SK-N-SH treated with all-trans-retinoic acid at 6 μM for 48 hours (cell line): ENCODE results near the gene LRMDA.

ENCODE experiments used
- ATAC-seq: fragments of 200-7000 bp; cut with Tn5 transposase; 3 replicates; pipeline ENCODE4 v1.9.1; 2020; ENCODE audit warnings: mild to moderate bottlenecking, moderate library complexity
- ARNTL ChIP-seq: fragments of 450-650 bp; formaldehyde crosslinking; IDR thresholded peaks from 2 replicates; pipeline ENCODE4 v1.5.0; 2020; ENCODE audit warnings: low read depth, mild to moderate bottlenecking, moderate library complexity, borderline replicate concordance
- BACH2 ChIP-seq: fragments of 250-450 bp; sonication (Bioruptor Pico); IDR thresholded peaks from 2 replicates; pipeline ENCODE4 v1.9.0; 2021; ENCODE audit warnings: mild to moderate bottlenecking, borderline replicate concordance
- CSDC2 ChIP-seq: fragments of 250-450 bp; sonication (Bioruptor Pico); IDR thresholded peaks from 2 replicates; pipeline ENCODE4 v1.5.0; 2020; ENCODE audit warnings: mild to moderate bottlenecking, moderate library complexity
- ESRRG ChIP-seq: fragments of 250-450 bp; sonication (Bioruptor Pico); IDR thresholded peaks from 2 replicates; pipeline ENCODE4 v1.6.1; 2021; ENCODE audit warnings: mild to moderate bottlenecking
- GLIS3 ChIP-seq: fragments of 250-450 bp; sonication (Bioruptor Pico); IDR thresholded peaks from 2 replicates; pipeline ENCODE4 v1.5.0; 2020; ENCODE audit warnings: mild to moderate bottlenecking, moderate library complexity
- OSR1 ChIP-seq: fragments of 250-450 bp; sonication (Bioruptor Pico); IDR thresholded peaks from 2 replicates; pipeline ENCODE4 v1.8.0; 2022; ENCODE audit warnings: moderate library complexity, mild to moderate bottlenecking, inconsistent platforms
- PATZ1 ChIP-seq: fragments of 250-450 bp; sonication (Bioruptor Pico); IDR thresholded peaks from 2 replicates; pipeline ENCODE4 v1.8.0; 2020; ENCODE audit warnings: mild to moderate bottlenecking, moderate library complexity, borderline replicate concordance
- POU6F1 ChIP-seq: fragments of 250-450 bp; sonication (Bioruptor Pico); IDR thresholded peaks from 2 replicates; pipeline ENCODE4 v1.8.0; 2021; ENCODE audit warnings: low read depth, mild to moderate bottlenecking, moderate library complexity, borderline replicate concordance
- PPARA ChIP-seq: fragments of 250-450 bp; sonication (Bioruptor Pico); IDR thresholded peaks from 2 replicates; pipeline ENCODE4 v1.5.0; 2020; ENCODE audit warnings: mild to moderate bottlenecking, borderline replicate concordance
- RARB ChIP-seq: fragments of 250-450 bp; sonication (Bioruptor Pico); IDR thresholded peaks from 2 replicates; pipeline ENCODE4 v1.8.0; 2021; ENCODE audit warnings: mild to moderate bottlenecking, moderate library complexity
- SNAI2 ChIP-seq: fragments of 250-450 bp; sonication (Bioruptor Pico); IDR thresholded peaks from 2 replicates; pipeline ENCODE4 v1.5.0; 2020; ENCODE audit warnings: mild to moderate bottlenecking, moderate library complexity
- TCF4 ChIP-seq: fragments of 250-450 bp; sonication (Bioruptor Pico); IDR thresholded peaks from 2 replicates; pipeline ENCODE4 v1.8.0; 2021; ENCODE audit warnings: mild to moderate bottlenecking, moderate library complexity, borderline replicate concordance
- TOX ChIP-seq: fragments of 250-450 bp; sonication (Bioruptor Pico); IDR thresholded peaks from 2 replicates; pipeline ENCODE4 v1.8.0; 2021; ENCODE audit warnings: mild to moderate bottlenecking, moderate library complexity, borderline replicate concordance
- ZC3H10 ChIP-seq: fragments of 250-450 bp; sonication (Bioruptor Pico); IDR thresholded peaks from 2 replicates; pipeline ENCODE4 v1.5.1; 2021; ENCODE audit warnings: mild to moderate bottlenecking, moderate library complexity
- ZFP3 ChIP-seq: fragments of 250-450 bp; sonication (Bioruptor Pico); IDR thresholded peaks from 2 replicates; pipeline ENCODE4 v1.5.0; 2020; ENCODE audit warnings: mild to moderate bottlenecking, moderate library complexity
- ZFP30 ChIP-seq: fragments of 450-650 bp; formaldehyde crosslinking; IDR thresholded peaks from 2 replicates; pipeline ENCODE4 v1.5.0; 2022; ENCODE audit warnings: mild to moderate bottlenecking, moderate library complexity
- ZNF565 ChIP-seq: fragments of 450-650 bp; formaldehyde crosslinking; conservative IDR thresholded peaks from 2 replicates; pipeline ENCODE4 v1.5.0; 2020; ENCODE audit warnings: low read depth, mild to moderate bottlenecking, moderate library complexity
- ZNF70 ChIP-seq: fragments of 450-650 bp; formaldehyde crosslinking; IDR thresholded peaks from 2 replicates; pipeline ENCODE4 v1.5.0; 2020; ENCODE audit warnings: mild to moderate bottlenecking, moderate library complexity
- ZNF8 ChIP-seq: fragments of 450-650 bp; formaldehyde crosslinking; IDR thresholded peaks from 2 replicates; pipeline ENCODE4 v1.5.0; 2020; ENCODE audit warnings: mild to moderate bottlenecking, moderate library complexity
- TF ChIP-seq, protein P1 (sequence below): fragments of 250-450 bp; sonication (Bioruptor Pico); IDR thresholded peaks from 2 replicates; pipeline ENCODE4 v1.5.1; 2021; ENCODE audit warnings: mild to moderate bottlenecking, moderate library complexity
- TF ChIP-seq, protein P2 (sequence below): fragments of 250-450 bp; sonication (Bioruptor Pico); IDR thresholded peaks from 2 replicates; pipeline ENCODE4 v1.5.0; 2020; ENCODE audit warnings: mild to moderate bottlenecking, moderate library complexity

The LRMDA gene

GRCh38 chr10:76037531-76038155 lies 606.2 kb downstream of the LRMDA start:
- TF ChIP-seq, protein P1, sequence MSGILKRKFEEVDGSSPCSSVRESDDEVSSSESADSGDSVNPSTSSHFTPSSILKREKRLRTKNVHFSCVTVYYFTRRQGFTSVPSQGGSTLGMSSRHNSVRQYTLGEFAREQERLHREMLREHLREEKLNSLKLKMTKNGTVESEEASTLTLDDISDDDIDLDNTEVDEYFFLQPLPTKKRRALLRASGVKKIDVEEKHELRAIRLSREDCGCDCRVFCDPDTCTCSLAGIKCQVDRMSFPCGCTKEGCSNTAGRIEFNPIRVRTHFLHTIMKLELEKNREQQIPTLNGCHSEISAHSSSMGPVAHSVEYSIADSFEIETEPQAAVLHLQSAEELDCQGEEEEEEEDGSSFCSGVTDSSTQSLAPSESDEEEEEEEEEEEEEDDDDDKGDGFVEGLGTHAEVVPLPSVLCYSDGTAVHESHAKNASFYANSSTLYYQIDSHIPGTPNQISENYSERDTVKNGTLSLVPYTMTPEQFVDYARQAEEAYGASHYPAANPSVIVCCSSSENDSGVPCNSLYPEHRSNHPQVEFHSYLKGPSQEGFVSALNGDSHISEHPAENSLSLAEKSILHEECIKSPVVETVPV = no peak
- no peak for ATAC-seq

DNA sequence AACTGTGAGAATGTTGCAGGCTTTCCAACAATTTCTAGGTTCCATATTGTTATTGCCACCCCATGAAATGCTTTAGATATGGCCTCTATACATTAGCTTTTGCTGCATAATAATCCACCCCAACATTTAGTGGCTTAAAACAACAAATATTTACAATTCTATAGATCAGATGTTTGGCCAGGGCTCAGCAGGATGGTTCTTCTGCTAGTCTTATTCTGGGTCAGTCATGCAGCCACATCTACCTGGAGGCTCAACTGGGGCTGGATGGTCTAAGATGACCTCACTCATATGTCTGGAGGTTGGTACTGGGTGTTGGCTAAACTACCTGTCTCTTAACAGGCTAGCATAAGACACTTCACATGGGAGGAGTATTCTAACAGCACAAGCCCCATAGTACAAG lies 607.3 kb downstream of the LRMDA start:
- no peak for ATAC-seq
- TF ChIP-seq ARNTL (CRISPR knock-in tag) = no peak
- no peak for TF ChIP-seq ZNF8 (CRISPR knock-in tag)
- TF ChIP-seq ZC3H10 (CRISPR knock-in tag) = no peak
- TF ChIP-seq CSDC2 (CRISPR knock-in tag) = no peak
- no peak for TF ChIP-seq POU6F1 (CRISPR knock-in tag)
- TF ChIP-seq ZNF70 = no peak
- TF ChIP-seq TOX (CRISPR knock-in tag) = no peak
- TF ChIP-seq ZFP30 (CRISPR knock-in tag) = no peak
- no peak for TF ChIP-seq TCF4 (CRISPR knock-in tag)
- TF ChIP-seq PPARA (CRISPR knock-in tag) = no peak
- no peak for TF ChIP-seq PATZ1 (CRISPR knock-in tag)
- TF ChIP-seq, all 23 proteins: peak for 0

DNA sequence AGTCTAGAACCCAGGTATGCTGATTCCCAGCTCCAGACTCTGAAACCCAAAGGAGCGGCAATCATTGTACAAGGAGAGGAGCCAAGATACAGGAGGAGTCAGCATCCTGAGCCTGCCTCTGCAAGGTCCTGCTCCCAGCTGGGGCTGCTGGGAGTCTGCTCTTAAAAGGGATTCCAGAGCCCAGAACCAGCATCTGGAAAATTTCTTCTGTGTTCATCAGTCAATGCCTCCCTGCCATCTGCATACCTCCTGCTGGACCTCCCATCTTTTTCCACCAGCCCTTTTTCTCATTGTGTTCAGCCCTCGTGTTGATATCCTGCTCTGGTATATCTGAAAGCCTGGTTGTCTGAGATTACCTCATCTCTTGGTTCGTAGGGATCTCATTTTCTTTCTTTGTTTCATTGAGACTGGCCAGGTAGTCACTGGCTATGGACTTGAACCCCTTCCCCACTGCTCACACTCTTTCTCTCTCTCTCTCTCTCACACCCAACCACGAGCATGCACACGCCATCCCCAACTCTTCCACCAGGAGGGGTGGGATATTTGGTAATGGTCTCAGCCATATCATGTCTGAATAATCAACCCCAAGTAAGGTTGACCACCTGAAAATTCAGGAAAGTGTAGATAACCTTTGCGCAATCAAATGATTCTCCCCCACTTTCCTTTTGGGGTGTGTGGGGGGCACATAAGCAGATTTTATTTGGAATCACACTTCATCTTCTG lies 608.8 kb downstream of the LRMDA start:
- no peak for TF ChIP-seq ZNF565 (CRISPR knock-in tag)
- TF ChIP-seq ZNF8 (CRISPR knock-in tag) = no peak
- no peak for TF ChIP-seq RARB
- TF ChIP-seq OSR1 (CRISPR knock-in tag) = no peak
- no peak for TF ChIP-seq ZC3H10 (CRISPR knock-in tag)
- TF ChIP-seq ZNF70 = no peak
- TF ChIP-seq PPARA (CRISPR knock-in tag) = no peak
- no peak for TF ChIP-seq BACH2 (CRISPR knock-in tag)
- no peak for TF ChIP-seq TOX (CRISPR knock-in tag)
- no peak for TF ChIP-seq POU6F1 (CRISPR knock-in tag)
- TF ChIP-seq GLIS3 (CRISPR knock-in tag) = no peak
- no peak for TF ChIP-seq ESRRG (CRISPR knock-in tag)
- TF ChIP-seq SNAI2 (CRISPR knock-in tag) = no peak
- TF ChIP-seq ARNTL (CRISPR knock-in tag) = no peak
- no peak for TF ChIP-seq PATZ1 (CRISPR knock-in tag)
- no peak for TF ChIP-seq ZFP3
- no peak for TF ChIP-seq CSDC2 (CRISPR knock-in tag)
- TF ChIP-seq, protein P2, sequence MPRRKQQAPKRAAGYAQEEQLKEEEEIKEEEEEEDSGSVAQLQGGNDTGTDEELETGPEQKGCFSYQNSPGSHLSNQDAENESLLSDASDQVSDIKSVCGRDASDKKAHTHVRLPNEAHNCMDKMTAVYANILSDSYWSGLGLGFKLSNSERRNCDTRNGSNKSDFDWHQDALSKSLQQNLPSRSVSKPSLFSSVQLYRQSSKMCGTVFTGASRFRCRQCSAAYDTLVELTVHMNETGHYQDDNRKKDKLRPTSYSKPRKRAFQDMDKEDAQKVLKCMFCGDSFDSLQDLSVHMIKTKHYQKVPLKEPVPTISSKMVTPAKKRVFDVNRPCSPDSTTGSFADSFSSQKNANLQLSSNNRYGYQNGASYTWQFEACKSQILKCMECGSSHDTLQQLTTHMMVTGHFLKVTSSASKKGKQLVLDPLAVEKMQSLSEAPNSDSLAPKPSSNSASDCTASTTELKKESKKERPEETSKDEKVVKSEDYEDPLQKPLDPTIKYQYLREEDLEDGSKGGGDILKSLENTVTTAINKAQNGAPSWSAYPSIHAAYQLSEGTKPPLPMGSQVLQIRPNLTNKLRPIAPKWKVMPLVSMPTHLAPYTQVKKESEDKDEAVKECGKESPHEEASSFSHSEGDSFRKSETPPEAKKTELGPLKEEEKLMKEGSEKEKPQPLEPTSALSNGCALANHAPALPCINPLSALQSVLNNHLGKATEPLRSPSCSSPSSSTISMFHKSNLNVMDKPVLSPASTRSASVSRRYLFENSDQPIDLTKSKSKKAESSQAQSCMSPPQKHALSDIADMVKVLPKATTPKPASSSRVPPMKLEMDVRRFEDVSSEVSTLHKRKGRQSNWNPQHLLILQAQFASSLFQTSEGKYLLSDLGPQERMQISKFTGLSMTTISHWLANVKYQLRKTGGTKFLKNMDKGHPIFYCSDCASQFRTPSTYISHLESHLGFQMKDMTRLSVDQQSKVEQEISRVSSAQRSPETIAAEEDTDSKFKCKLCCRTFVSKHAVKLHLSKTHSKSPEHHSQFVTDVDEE (CRISPR knock-in tag) = no peak
- TF ChIP-seq, protein P1 = no peak
- TF ChIP-seq, all 23 proteins: peak for 0
- ATAC-seq = no peak
